Measurements from ENCODE around the gene KRT33A. TPM values are rescaled to one million over a fixed set of nuclear protein-coding genes. Genes with fewer than 3 reads are reported as not detected.

The KRT33A gene
- polyA plus RNA-seq, 3 donors, result not detected

GRCh38 chr17:41322094-41322902 lies 28.3 kb downstream of the KRT33A start:
- peak in 1 of 3 donors; percentile 33 for DNase-seq
- peaks cover 0 to 3% (median 3%) of the 10 kb centered on the region in 3 donors for H3K27me3 Mint-ChIP-seq (ENCODE audit: low read depth in 3 of 3)
- no peak overlapping the region for H3K4me3 ChIP-seq (replicated peaks in 1 of 3; ENCODE audit: low read depth in 2 of 3, low read length in 3 of 3)
- H3K4me1 Mint-ChIP-seq, result peaks cover 9% of the 10 kb centered on the region
- H3K36me3 ChIP-seq (replicated peaks in 1 of 2; ENCODE audit: control insufficient read depth in 1 of 2, insufficient read depth in 2 of 2, low read length in 2 of 2), result no peaks in the 10 kb centered on the region
- no peak overlapping the region for H3K27ac ChIP-seq (ENCODE audit: low read depth in 1 of 2, low read length in 2 of 2)
- H3K79me2 ChIP-seq (ENCODE audit: insufficient read depth, low read length), result no peaks in the 10 kb centered on the region
- intact Hi-C loops (cut with micrococcal nuclease), result loop anchor here (5.0 to 10.0 kb wide), 2 partner anchors 415 to 417 kb away; no protein-coding TSS in a partner anchor
- no peak overlapping the region for H3K4me2 ChIP-seq (replicated peaks; ENCODE audit: extremely low read depth, low read length, poor library complexity, severe bottlenecking)
- WGBS (ENCODE audit: insufficient coverage), result no CpG with 5 or more reads among the region's 5 CpGs
- peaks cover 2 to 7% of the 10 kb centered on the region in 2 donors for H3K9me3 ChIP-seq (replicated peaks in 1 of 2; ENCODE audit: control insufficient read depth in 1 of 2, insufficient read depth in 1 of 2, low read length in 2 of 2)
- peak; percentile 89 for TF ChIP-seq CTCF (IDR thresholded peaks at IDR 0.05)
- H4K20me1 ChIP-seq (ENCODE audit: insufficient read depth, low read length), result no peaks in the 10 kb centered on the region
- no peaks in the 10 kb centered on the region for H3K36me3 Mint-ChIP-seq
- H2AFZ ChIP-seq (ENCODE audit: insufficient read depth, low read depth, low read length, poor library complexity, severe bottlenecking), result no peak overlapping the region
- no peak overlapping the region for H3K4me3 Mint-ChIP-seq
- H3K9ac ChIP-seq (ENCODE audit: insufficient read depth, low read length, poor library complexity, severe bottlenecking), result no peak overlapping the region
- no peaks in the 10 kb centered on the region for H3K27me3 ChIP-seq (ENCODE audit: control insufficient read depth in 2 of 2, insufficient read depth in 2 of 2, low read length in 2 of 2)
- no peak overlapping the region for H3K27ac Mint-ChIP-seq
- H3K9me3 Mint-ChIP-seq, result peaks cover 3 to 17% (median 11%) of the 10 kb centered on the region in 7 donors
- H3K4me1 ChIP-seq (ENCODE audit: control insufficient read depth in 1 of 2, insufficient read depth in 2 of 2, low read length in 2 of 2), result peaks cover 0 to 7% of the 10 kb centered on the region in 2 donors

- Histone ChIP-seq H2AFZ (ENCODE audit: insufficient read depth, low read depth, low read length, poor library complexity, severe bottlenecking) (no peak overlapping the region), H3K27me3 (ENCODE audit: control insufficient read depth in 2 of 2, insufficient read depth in 2 of 2, low read length in 2 of 2) (no peaks in the 10 kb centered on the region), H3K36me3 (replicated peaks in 1 of 2; ENCODE audit: control insufficient read depth in 1 of 2, insufficient read depth in 2 of 2, low read length in 2 of 2) (no peaks in the 10 kb centered on the region), H3K4me1 (ENCODE audit: control insufficient read depth in 1 of 2, insufficient read depth in 2 of 2, low read length in 2 of 2) (no peaks in the 10 kb centered on the region), H4K20me1 (ENCODE audit: insufficient read depth, low read length) (no peaks in the 10 kb centered on the region), H3K4me2 (replicated peaks; ENCODE audit: extremely low read depth, low read length, poor library complexity, severe bottlenecking) (no peak overlapping the region), H3K79me2 (ENCODE audit: insufficient read depth, low read length) (no peaks in the 10 kb centered on the region), H3K9ac (ENCODE audit: insufficient read depth, low read length, poor library complexity, severe bottlenecking) (no peak overlapping the region), H3K27ac (ENCODE audit: low read depth in 1 of 2, low read length in 2 of 2) (no peak overlapping the region), H3K9me3 (replicated peaks in 1 of 2; ENCODE audit: control insufficient read depth in 1 of 2, insufficient read depth in 1 of 2, low read length in 2 of 2) (peaks cover 2 to 7% of the 10 kb centered on the region in 2 donors), H3K4me3 (replicated peaks in 1 of 3; ENCODE audit: low read depth in 2 of 3, low read length in 3 of 3) (no peak overlapping the region)
- Mint-ChIP-seq H3K4me3 (no peak overlapping the region), H3K36me3 (no peaks in the 10 kb centered on the region), H3K27ac (no peak overlapping the region), H3K27me3 (ENCODE audit: low read depth in 3 of 3) (peaks cover 5 to 9% (median 8%) of the 10 kb centered on the region in 3 donors), H3K9me3 (peaks cover 3 to 17% (median 11%) of the 10 kb centered on the region in 7 donors), H3K4me1 (no peaks in the 10 kb centered on the region)
- no peak for DNase-seq
- 40% methylated on average over 1 of the region's 2 CpGs for WGBS (ENCODE audit: insufficient coverage)
- intact Hi-C loops (cut with micrococcal nuclease), result no loop called here
- TF ChIP-seq CTCF (IDR thresholded peaks at IDR 0.05), result no peak
These were observed 32.4 kb downstream of the KRT33A start for GRCh38 chr17:41318231-41318630.
